SIG-M5 (cell line): ENCODE measurements around the gene CERT1.

ENCODE experiments used
- DNase-seq: peaks from one replicate; lab custom pipeline; 2025; lab: John Stamatoyannopoulos, UW

The CERT1 gene

GRCh38 chr5:75395277-75395676 is 116.2 kb downstream of the CERT1 start:
- no peak for DNase-seq

GRCh38 chr5:75389430-75389829 is 122.0 kb downstream of the CERT1 start:
- DNase-seq, result no peak

GRCh38 chr5:75387806-75388205 is 123.6 kb downstream of the CERT1 start:
- no peak for DNase-seq

GRCh38 chr5:75384218-75384617 is 127.2 kb downstream of the CERT1 start:
- no peak for DNase-seq

GRCh38 chr5:75381456-75381855 is 130.0 kb downstream of the CERT1 start:
- DNase-seq, result no peak

- DNase-seq, result no peak
Observed at GRCh38 chr5:75380099-75380498, 131.3 kb downstream of the CERT1 start.

GRCh38 chr5:75375414-75375813 is 136.0 kb downstream of the CERT1 start:
- DNase-seq, result no peak

- no peak for DNase-seq
Observed at GRCh38 chr5:75374394-75374814, 137.0 kb downstream of the CERT1 start.

- DNase-seq, result no peak
Observed at GRCh38 chr5:75373862-75374261, 137.6 kb downstream of the CERT1 start.

- no peak for DNase-seq
Observed at GRCh38 chr5:75368391-75368790, 143.0 kb downstream of the CERT1 start.

GRCh38 chr5:75367401-75367800 is 144.0 kb downstream of the CERT1 start:
- DNase-seq, result no peak

- DNase-seq, result no peak
Observed at GRCh38 chr5:75366787-75367186, 144.6 kb downstream of the CERT1 start.

GRCh38 chr5:75365740-75366139 is 145.7 kb downstream of the CERT1 start:
- DNase-seq, result no peak

GRCh38 chr5:75364571-75365280 is 146.7 kb downstream of the CERT1 start:
- DNase-seq, result no peak

- no peak for DNase-seq
Observed at GRCh38 chr5:75363726-75364495, 147.5 kb downstream of the CERT1 start.

GRCh38 chr5:75363111-75363510 is 148.3 kb downstream of the CERT1 start:
- DNase-seq, result no peak

- no peak for DNase-seq
Observed at GRCh38 chr5:75362474-75362975, 148.9 kb downstream of the CERT1 start.

- no peak for DNase-seq
Observed at GRCh38 chr5:75361310-75361709, 150.1 kb downstream of the CERT1 start.

GRCh38 chr5:75358117-75358516 is 153.3 kb downstream of the CERT1 start:
- DNase-seq, result no peak

- no peak for DNase-seq
Observed at GRCh38 chr5:75356719-75357118, 154.7 kb downstream of the CERT1 start.

GRCh38 chr5:75355236-75355635 is 156.2 kb downstream of the CERT1 start:
- DNase-seq, result no peak

- no peak for DNase-seq
Observed at GRCh38 chr5:75351139-75351926, 160.1 kb downstream of the CERT1 start.

- no peak for DNase-seq
Observed at GRCh38 chr5:75349663-75350062, 161.8 kb downstream of the CERT1 start.
